Muscle layer of duodenum (tissue), 2 donors: ENCODE measurements around the gene RSRC2.
A peak's percentile ranks its signal among the peaks of the same experiment; 100 is the strongest.
"Not testable (repeated sequence)": the region's sequence is repeated elsewhere in the genome, so short reads cannot be mapped to it uniquely, and the experiment has no call there.

Source experiments
- H3K27ac ChIP-seq: one replicate; pipeline ENCODE4 v1.7.0; 2013; ENCODE audit warnings: mild to moderate bottlenecking, low read length
- H3K27me3 ChIP-seq: one replicate; pipeline ENCODE4 v1.7.0; 2013; ENCODE audit warnings: low read depth, mild to moderate bottlenecking, control low read depth, low read length
- H3K36me3 ChIP-seq, 2 donors: one replicate each; pipeline ENCODE4 v1.7.0; 2013; ENCODE audit warnings: low read length in 2 of 2, control low read depth in 1 of 2, mild to moderate bottlenecking in 1 of 2; ENCODE audit not compliant: insufficient read depth in 2 of 2, control insufficient read depth in 1 of 2
- H3K4me1 ChIP-seq, 2 donors: one replicate each; pipeline ENCODE4 v1.7.0; 2013; ENCODE audit warnings: low read length in 2 of 2, mild to moderate bottlenecking in 2 of 2, control low read depth in 1 of 2, moderate library complexity in 1 of 2; ENCODE audit not compliant: insufficient read depth in 2 of 2, control insufficient read depth in 1 of 2
- H3K4me3 ChIP-seq, 2 donors: one replicate each; pipeline ENCODE4 v1.7.0; 2013; ENCODE audit warnings: low read length in 2 of 2, low read depth in 1 of 2, mild to moderate bottlenecking in 1 of 2
- H3K9me3 ChIP-seq, 2 donors: one replicate each; pipeline ENCODE4 v1.7.0; 2013; ENCODE audit warnings: low read length in 2 of 2, control low read depth in 1 of 2, mild to moderate bottlenecking in 1 of 2; ENCODE audit not compliant: control insufficient read depth in 1 of 2
- donor health status: healthy.

RSRC2 gene, protein sequence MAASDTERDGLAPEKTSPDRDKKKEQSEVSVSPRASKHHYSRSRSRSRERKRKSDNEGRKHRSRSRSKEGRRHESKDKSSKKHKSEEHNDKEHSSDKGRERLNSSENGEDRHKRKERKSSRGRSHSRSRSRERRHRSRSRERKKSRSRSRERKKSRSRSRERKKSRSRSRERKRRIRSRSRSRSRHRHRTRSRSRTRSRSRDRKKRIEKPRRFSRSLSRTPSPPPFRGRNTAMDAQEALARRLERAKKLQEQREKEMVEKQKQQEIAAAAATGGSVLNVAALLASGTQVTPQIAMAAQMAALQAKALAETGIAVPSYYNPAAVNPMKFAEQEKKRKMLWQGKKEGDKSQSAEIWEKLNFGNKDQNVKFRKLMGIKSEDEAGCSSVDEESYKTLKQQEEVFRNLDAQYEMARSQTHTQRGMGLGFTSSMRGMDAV

DNA sequence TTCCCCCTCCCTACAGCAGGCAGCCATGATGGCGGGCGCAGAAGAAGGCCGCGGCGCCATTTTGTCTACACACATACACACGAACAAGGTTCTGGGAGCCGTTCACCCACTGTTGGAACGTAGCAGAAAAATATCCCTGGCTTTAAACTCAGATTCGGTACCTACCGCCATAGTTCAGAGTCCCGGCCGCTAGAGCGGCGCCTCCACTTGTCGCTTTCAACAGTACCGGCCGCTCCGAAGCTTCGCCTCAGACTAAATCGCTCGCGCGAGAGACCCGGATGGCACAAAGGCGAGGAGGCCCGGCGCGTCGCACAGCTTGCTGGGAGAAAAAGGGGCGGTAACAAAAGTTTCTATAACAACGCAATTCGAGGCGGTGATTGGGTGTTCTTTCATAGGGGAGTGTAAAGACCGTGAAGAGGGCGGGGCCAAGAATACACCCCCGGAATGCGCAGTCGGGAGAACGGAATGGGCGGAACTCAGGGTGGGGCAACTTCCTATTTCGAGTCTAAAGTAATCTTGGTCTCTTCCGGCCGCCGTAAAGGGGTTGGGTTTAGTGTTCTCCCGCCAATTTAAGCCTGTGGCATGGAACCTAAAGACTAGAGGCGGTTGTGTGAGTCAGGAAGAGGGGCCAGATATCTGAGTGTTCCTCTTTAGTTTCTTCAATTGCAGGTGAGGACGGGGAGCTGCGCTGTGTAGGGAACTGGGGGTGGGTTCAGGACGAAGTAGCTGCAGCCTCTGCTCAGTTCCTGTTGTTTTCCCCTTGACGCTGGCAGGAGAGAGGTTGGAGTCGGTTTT lies at the start of gene RSRC2, which contains the start of gene KNTC1:
RSRC2 (minus strand) TSS at position 254 of the 795 bp plus-strand sequence; CDS start at position 171, 83 bp downstream.
KNTC1 (plus strand) TSS at position 567 of the 795 bp plus-strand sequence. CDS start 2,815 bp downstream, outside the sequence.
- H3K9me3 ChIP-seq, result no peaks in the 10 kb centered on the region
- H3K4me3 ChIP-seq, result peak within 1 kb of the TSS; percentile 87 to 91
- no peaks in the 10 kb centered on the region for H3K27me3 ChIP-seq
- H3K36me3 ChIP-seq, result peaks cover 10 to 16% of the 10 kb centered on the region in 2 donors
- H3K27ac ChIP-seq, result peak within 1 kb of the TSS; percentile 100
- peaks cover 8 to 42% of the 10 kb centered on the region in 2 donors for H3K4me1 ChIP-seq

DNA sequence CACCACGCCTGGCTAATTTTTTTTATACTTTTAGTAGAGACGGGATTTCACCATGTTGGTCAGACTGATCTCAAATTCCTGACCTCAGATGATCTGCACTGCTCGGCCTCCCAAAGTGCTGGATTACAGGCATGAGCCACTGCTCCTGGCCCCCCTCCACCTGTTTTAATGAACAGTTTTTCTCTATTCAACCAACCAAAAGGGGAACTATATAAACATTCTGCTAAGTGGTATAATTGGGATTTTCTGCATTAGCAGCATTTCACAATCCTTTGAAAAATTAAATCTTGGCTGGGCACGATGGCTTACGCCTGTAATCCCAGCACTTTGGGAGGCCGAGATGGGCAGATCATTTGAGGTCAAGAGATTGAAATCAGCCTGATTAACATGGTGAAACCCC lies 45.1 kb upstream of the RSRC2 start:
- Histone ChIP-seq H3K27ac (no peak overlapping the region), H3K9me3 (no peaks in the 10 kb centered on the region), H3K4me1 (no peaks in the 10 kb centered on the region), H3K27me3 (no peaks in the 10 kb centered on the region), H3K4me3 (no peak overlapping the region), H3K36me3 (peaks cover 17 to 23% of the 10 kb centered on the region in 2 donors)

DNA sequence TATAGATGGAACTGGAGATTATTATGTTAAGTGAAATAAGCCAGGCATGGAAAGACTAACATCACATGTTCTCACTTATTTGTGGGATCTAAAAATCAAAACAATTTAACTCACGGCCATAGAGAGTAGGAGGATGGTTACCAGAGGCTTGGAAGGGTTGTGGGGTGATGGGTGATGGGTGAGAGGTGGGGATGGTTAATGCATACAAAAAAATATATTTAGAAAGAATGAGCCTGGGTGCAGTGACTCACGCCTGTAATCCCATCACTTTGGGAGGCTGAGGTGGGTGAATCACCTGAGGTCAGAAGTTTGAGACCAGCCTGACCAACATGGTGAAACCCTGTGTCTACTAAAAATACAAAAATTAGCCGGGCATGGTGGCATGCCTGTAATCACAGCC lies 43.3 kb upstream of the RSRC2 start:
- H3K4me3 ChIP-seq, H3K9me3 ChIP-seq, H3K4me1 ChIP-seq, H3K27ac ChIP-seq, H3K27me3 ChIP-seq: not testable (repeated sequence)
- H3K36me3 ChIP-seq, result peaks cover 7 to 13% of the 10 kb centered on the region in 2 donors

DNA sequence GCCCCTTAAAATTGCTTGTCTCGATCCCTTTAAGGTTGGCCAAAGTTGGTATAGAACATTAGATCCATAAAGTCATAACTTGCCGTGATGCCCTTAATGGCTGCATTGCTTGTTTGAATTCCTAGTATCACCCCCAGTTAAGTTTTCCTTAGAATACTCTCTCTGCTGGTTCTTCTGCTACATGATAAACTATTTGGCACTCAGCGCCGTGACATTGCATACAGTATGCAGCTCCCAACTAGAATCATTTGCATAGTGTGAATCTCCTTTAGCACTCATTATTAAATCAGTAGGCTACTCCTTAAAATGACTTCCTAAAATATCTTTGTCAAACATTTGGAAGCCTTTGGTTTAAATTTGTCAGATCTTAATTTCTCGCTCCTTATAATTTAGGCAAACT lies 42.6 kb upstream of the RSRC2 start:
- no peaks in the 10 kb centered on the region for H3K9me3 ChIP-seq
- peaks cover 5 to 12% of the 10 kb centered on the region in 2 donors for H3K36me3 ChIP-seq

DNA sequence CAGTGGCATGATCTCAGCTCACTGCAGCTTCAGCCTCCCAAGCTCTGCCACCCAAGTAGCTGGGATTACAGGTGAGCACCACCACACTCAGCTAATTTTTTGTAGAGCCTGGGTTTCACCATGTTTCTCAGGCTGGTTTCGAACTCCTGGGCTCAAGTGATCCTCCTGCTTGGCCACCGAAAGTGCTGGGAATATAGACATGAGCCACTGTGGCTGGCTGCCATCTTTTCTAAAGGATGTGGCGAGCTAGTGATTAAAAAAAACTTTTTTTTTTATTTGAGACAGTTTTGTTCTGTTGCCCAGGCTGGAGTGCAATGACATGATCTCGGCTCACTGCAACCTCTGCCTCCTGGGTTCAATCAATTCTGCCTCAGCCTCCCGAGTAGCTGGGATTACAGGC lies 40.1 kb upstream of the RSRC2 start:
- H3K9me3 ChIP-seq, H3K4me3 ChIP-seq, H3K36me3 ChIP-seq, H3K27ac ChIP-seq, H3K4me1 ChIP-seq, H3K27me3 ChIP-seq: not testable (repeated sequence)

More for the DNA sequence above, 42.6 kb upstream of the RSRC2 start:
- H3K27ac ChIP-seq, result no peak overlapping the region
- H3K4me3 ChIP-seq, result no peak overlapping the region
- H3K27me3 ChIP-seq, result no peaks in the 10 kb centered on the region
- no peaks in the 10 kb centered on the region for H3K4me1 ChIP-seq

DNA sequence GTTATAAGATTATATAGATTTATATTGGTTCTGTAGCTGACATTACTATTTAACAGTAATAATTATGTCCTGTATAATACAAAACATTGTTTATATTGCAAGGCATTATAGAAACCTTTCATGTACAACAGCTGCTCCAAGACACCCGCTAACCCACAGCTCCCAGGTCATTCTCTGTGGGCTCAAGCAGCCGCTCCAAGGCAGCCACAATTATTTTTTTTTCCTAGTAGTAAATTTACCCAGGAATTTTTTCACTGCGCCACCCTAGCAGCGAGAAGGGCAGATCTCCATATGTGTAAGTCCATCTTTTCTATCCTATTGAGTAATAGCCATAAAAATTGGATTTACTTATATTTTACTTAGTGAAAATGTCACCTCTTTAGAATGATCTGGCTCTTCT lies 36.6 kb upstream of the RSRC2 start:
- Histone ChIP-seq H3K9me3 (no peaks in the 10 kb centered on the region), H3K27ac (no peak overlapping the region), H3K4me1 (no peaks in the 10 kb centered on the region), H3K27me3 (no peaks in the 10 kb centered on the region), H3K4me3 (no peak overlapping the region), H3K36me3 (peaks cover 0 to 14% of the 10 kb centered on the region in 2 donors)

DNA sequence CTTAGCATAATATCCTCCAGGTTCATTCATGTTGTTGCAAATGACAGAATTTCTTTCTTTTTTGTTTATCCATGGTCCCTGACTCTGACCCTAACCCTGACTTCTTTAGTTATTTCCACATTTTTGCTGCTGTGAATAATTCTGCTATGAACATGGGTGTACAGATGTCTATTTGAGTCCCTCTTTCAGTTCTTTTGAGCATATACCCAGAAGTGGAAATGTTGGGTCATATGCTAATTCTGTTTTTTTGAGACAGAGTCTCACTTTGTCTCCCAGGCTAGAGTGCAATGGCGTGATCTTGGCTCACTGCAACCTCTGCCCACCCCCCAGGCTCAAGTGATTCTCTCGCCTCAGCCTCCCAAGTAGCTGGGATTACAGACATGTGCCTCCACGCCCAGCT lies 33.4 kb upstream of the RSRC2 start:
- Histone ChIP-seq H3K27me3 (no peaks in the 10 kb centered on the region), H3K9me3 (no peaks in the 10 kb centered on the region), H3K4me3 (no peak overlapping the region), H3K4me1 (no peaks in the 10 kb centered on the region), H3K36me3 (peaks cover 7 to 26% of the 10 kb centered on the region in 2 donors), H3K27ac (no peak overlapping the region)

DNA sequence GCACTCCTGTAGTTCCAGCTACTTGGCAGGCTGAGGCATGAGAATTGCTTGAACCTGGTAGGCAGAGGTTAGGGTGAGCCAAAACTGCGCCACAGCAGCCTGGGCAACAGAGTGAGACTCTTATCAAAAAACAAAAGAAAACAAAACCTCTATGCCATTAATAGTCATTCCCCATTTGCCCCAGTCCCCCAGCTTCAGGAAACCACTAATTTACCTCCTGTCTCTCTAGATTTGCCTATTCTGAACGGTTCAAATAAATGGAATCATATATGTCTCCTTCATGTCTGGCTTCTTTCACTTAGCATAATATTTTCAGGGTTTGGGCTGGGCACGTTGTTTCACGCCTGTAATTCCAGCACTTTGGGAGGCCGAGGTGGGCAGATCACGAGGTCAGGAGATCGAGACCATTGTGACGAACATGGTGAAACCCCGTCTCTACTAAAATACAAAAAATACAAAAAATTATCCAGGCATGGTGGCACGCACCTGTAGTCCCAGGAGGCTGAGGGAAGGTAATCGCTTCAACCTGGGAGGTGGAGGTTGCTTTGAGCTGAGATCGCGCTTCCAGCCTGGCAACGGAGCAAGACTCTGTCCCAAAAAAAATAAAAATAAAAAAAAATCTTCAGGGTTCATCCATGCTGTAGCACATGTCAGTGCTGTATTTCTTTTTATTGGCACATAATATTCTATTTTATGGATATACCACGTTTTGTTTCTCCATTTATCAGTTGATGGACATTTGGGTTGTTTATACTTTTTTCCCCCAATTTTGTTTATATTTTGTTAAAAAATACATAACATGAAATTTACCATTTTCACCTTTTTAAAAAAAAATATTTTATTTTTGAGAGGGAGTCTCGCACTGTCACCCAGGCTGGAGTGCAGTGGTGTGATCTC lies 32.3 kb upstream of the RSRC2 start:
- Histone ChIP-seq H3K27ac (no peak overlapping the region), H3K27me3 (no peaks in the 10 kb centered on the region), H3K36me3 (peaks cover 7 to 22% of the 10 kb centered on the region in 2 donors), H3K9me3 (no peaks in the 10 kb centered on the region), H3K4me3 (no peak overlapping the region), H3K4me1 (no peaks in the 10 kb centered on the region)

DNA sequence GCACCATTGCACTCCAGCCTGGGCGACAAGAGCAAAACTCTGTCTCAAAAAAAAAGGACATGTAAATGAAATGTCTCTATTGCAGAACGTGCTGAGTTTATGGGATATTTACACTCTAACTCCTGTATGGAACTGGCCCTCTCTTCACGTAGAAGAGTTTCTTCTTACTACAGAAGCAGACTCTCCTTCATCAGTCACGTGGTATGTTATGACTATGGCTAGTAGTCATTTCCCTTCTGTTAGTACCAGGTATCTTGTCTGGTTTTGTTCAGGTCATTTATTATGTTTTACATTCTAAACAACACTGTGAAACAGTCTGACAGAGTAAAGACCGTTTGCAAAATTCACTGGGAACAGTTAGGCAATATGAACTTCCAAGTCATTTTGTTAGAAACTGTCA lies 20.6 kb upstream of the RSRC2 start:
- no peak overlapping the region for H3K27ac ChIP-seq
- H3K4me1 ChIP-seq, result no peaks in the 10 kb centered on the region
- H3K9me3 ChIP-seq, result no peaks in the 10 kb centered on the region
- H3K4me3 ChIP-seq, result no peak overlapping the region
- H3K27me3 ChIP-seq, result no peaks in the 10 kb centered on the region
- H3K36me3 ChIP-seq, result peaks cover 6 to 18% of the 10 kb centered on the region in 2 donors

DNA sequence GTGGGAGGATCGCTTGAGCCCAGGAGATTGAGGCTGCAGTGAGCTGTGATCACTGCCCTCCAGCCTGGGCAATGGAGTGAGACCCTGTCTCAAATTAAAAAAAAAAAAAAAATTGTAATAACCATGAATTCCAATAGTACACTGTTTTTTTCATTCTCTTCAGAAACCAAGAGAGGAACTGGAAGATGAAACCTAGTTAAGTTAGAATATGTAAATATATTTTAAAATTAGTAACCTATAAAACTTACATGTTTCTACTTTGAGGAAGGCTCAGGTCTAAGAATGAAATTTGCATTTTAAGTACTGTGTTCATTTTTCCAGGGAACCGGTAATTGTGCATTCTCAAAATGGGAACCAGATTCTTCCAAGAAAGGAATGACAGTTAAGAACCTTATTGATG lies 19.1 kb upstream of the RSRC2 start:
- no peak overlapping the region for H3K27ac ChIP-seq
- H3K27me3 ChIP-seq, result no peaks in the 10 kb centered on the region
- no peaks in the 10 kb centered on the region for H3K9me3 ChIP-seq
- peaks cover 3 to 6% of the 10 kb centered on the region in 2 donors for H3K36me3 ChIP-seq
- no peak overlapping the region for H3K4me3 ChIP-seq
- H3K4me1 ChIP-seq, result no peaks in the 10 kb centered on the region
